ENCODE results near the gene TCF12.
"Not testable (repeated sequence)": the region's sequence is repeated elsewhere in the genome, so short reads cannot be mapped to it uniquely, and the experiment has no call there.

Gene TCF12

GRCh38 chr15:56948764-56949101 is 30.3 kb downstream of the TCF12 start:
- DNase-seq: no peak

DNA sequence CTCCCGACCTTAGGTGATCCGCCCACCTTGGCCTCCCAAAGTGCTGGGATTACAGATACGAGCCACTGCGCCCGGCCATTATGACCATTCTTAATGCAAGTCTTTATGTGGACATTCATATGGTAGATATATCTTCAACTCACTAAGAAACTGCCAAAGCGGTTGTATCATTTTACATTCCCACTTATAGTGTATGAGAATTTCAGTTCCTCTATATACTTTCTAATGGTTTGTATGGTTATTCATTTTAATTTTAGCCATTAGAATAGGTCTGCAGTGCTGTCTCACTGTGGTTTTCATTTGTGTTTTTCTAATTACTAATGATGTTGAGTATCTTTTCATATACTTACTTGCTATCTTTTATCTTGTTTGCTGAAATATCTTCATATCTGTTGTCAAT is 32.5 kb downstream of the TCF12 start:
- no peak for DNase-seq

- DNase-seq: no peak
These were observed 35.3 kb downstream of the TCF12 start for GRCh38 chr15:56953790-56954189.

DNA sequence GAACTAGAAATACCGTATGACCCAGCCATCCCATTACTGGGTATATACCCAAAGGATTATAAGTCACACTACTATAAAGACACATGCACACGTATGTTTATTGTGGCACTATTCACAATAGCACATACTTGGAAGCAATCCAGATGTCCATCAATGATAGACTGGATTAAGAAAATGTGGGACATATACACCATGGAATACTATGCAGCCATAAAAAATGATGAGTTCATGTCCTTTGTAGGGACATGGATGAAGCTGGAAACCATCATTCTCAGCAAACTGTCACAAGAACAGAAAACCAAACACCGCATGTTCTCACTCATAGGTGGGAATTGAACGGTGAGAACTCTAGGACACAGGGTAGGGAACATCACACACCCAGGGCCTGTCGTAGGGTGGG is 36.6 kb downstream of the TCF12 start:
- DNase-seq: not testable (repeated sequence)

DNA sequence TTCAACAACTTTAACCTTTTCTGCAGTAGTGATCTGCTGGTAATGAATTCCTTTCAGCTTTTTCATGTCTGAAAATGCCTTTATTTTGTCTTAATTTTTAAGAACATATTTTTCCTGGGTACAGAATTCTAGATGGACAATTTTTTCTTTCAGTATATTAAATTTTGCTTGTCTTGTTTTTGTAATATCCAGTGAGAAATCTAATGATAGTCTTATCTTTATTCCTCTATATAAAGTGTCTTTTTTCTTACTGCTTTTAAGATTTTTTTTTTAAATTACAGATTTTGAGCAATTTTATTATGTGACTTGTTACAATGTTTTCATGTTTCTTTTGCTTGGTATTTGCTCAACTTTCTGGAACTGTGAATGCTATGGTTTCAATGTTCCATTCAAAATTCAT is 38.1 kb downstream of the TCF12 start:
- DNase-seq: no peak

DNA sequence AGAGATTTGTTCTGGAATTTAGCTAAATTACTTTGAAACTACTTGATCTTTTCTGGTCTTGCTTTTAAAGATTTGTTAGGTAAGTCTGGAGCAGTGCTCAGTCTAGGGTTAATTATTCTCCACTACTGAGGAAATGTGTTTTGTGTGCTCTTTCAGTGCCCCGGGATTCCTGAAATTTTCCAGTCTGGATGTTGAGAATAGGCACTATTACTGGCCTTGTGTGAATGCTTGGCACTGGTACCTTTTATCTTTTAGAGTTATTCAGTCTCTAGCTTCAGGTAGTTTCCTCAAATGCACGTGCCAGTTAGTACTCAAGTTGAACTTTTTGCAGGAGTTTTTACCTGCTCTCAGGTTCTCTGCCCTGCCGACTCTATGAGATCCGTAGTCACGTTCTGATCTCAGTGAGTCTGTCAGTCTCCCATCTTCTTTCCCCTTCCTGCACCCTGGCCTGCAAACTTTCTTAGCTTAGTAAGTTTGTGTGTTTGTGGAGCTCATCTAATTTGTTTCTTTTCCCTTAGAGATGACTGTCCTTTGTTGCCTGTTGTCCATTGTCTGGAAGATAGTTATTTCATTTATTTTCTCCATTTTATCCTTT is 39.5 kb downstream of the TCF12 start:
- DNase-seq: no peak

DNA sequence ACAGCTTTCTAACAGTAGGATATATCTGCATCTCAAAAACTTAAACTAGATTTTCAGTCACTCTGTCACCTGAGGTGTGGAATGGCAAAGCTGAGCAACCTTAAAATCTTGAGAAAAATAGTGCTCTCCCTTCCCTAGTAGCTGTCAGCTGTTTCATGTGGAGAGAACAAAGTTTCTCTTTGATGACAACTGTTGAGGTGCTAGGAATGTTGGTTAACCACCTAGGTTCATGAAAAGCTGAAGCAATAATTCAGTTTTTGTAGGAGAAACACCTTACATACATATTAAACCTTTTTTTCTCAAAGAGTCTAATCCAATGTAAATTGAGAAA is 40.8 kb downstream of the TCF12 start:
- no peak for DNase-seq

GRCh38 chr15:56960116-56960515 is 41.7 kb downstream of the TCF12 start:
- no peak for DNase-seq

- DNase-seq: no peak
These were observed 44.7 kb downstream of the TCF12 start for GRCh38 chr15:56963126-56963525.

DNA sequence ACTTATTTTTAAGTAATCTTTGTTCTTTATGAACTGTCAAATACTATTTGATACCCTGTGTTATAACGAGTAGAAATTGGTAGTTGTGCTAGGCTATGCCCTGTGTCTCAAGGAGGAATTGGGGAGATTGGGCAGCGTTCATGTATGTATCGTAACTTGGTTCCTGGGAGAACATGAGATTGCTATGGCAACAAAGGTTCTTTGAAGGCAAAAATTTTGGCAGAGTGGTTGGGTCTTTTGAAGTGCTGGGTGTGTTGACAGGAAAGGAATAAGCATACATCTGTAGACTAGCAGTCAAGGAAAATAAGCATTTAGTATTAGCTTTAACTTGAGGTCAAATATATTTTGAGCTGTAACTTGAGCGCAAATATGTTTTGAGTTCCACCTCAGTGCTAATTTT is 45.3 kb downstream of the TCF12 start:
- DNase-seq: no peak

DNA sequence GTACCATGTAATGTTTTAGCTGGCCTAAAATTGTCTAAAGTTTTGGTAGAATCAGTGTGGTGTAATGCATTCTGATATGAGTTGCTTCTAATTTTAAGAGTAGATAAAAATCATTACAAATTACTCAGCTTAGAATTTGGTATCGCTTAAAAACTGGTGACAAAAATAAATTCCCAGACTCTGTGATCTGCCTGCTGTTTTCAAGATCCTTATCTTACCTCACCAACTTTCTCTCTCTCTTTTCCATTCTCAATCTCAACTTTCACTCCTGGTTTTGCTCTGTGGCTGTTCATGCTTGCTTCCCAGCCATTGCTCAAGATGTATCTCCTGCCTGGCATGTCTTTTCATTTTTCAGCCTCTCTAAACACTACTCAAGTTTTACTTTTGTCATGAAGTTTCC is 45.7 kb downstream of the TCF12 start:
- DNase-seq: no peak

DNA sequence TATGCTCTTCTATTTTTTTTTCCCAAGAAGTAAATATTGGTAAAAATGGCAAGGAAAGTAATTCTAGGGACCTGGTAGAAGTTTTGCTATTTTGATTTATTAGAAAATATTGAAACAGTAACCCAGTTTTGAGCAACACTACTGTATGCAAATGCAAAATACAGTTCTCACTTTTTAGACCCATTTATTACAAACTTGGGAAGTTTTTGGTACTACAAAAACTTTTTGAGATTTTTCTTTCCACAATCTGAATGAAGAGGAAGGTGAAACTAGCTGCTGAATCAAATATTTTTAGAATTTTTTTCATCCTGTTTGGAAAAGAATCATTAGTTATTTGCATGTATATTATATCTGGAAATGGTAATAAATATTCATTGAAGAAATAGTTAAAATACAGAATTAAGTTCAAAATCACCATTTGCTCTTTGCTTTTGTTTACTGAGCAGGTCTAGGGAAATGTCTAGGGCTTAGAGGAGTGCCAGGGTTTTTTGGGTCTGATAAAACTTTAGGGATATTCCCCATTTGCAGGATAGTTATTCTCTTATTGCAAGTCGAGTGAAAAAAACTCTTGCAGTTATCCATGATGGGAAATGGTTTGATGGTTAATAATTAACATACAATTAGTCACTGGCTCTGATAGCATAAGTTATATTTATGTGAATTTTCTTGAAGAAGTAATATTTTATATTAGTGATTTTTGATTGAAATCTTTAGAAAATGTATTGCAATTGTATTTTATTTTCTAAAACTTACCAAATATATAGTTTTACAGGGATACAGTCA is 47.0 kb downstream of the TCF12 start:
- DNase-seq: no peak

DNA sequence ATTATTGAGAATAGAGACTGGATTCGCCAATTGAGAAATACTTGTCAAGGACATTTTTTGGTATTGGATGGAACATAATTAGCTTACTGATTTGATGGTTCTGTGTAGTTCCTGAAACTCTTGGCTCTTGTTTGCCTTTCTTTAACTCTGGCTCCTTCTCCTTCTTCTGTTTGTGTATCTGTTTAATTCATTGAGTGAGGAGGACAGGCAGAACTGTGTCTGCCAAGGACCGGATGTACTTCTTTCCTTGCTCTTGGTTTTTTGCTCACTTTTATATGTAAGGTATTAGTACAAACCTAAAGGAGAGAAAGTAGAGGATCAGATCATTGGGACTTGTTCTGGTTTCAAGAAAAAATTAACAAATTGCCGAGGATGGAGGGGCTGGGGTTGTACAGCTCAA is 48.9 kb downstream of the TCF12 start:
- no peak for DNase-seq

DNA sequence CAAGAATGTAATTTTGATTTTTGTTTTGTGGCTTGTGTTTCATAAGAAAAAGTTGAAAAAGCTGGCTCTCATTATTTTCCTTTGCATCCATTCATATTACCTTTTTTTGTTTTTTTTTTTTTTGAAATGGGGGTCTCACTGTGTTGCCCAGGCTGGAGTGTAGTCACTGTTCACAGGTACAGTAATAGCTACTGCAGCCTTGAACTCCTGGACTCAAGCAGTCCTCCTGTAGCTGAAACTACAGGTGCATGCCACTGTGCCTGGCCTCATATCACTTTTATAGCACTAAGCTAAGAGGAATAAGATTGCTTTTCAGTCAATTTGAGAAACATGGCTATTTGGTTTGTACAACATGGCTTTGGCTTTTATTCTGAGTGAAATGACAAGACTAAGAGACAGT is 49.8 kb downstream of the TCF12 start:
- DNase-seq: no peak

DNA sequence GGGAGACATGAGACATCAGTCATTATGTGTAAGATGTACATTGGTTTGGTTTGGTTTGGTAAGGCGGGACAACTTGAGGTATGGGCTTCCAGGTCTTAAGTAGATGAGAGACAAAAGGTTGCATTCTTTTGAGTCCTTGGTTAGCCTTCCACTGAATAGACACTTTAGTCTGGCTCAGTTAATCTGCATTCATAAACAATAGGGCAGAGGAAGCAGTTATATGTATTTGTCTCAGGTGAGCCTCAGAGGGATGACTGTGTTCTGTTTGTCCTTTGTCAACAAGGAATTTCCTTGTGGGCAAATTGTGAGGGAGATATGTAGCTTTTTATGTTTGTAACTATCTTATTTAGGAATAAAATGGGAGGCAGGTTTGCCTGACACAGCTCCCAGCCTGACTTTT is 50.4 kb downstream of the TCF12 start:
- no peak for DNase-seq

- no peak for DNase-seq
These were observed 50.9 kb downstream of the TCF12 start for GRCh38 chr15:56969265-56969895.

DNA sequence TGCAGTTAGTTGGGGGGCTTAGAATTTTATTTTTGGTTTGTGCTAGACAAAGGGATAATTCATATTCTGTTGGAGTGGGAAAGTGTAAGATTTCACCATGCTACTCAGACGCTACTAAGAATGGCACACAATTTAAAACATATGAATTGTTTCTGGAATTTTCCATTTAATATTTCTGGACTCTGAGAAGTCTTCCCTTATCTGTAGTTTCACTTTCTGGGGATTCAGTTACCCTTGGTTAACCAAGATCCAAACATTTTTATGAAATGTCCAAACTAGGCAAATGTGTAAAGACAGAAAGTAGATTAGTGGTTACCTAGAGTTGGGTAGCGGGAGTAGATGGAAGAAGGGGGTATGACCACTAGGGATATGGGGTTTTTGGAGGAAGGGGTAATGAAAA is 53.1 kb downstream of the TCF12 start:
- no peak for DNase-seq

GRCh38 chr15:56972016-56972415 is 53.6 kb downstream of the TCF12 start:
- DNase-seq: no peak

GRCh38 chr15:56972426-56972825 is 54.0 kb downstream of the TCF12 start:
- no peak for DNase-seq

- no peak for DNase-seq
These were observed 55.0 kb downstream of the TCF12 start for GRCh38 chr15:56973463-56973862.

- DNase-seq: no peak
These were observed 58.8 kb downstream of the TCF12 start for GRCh38 chr15:56977232-56977631.

DNA sequence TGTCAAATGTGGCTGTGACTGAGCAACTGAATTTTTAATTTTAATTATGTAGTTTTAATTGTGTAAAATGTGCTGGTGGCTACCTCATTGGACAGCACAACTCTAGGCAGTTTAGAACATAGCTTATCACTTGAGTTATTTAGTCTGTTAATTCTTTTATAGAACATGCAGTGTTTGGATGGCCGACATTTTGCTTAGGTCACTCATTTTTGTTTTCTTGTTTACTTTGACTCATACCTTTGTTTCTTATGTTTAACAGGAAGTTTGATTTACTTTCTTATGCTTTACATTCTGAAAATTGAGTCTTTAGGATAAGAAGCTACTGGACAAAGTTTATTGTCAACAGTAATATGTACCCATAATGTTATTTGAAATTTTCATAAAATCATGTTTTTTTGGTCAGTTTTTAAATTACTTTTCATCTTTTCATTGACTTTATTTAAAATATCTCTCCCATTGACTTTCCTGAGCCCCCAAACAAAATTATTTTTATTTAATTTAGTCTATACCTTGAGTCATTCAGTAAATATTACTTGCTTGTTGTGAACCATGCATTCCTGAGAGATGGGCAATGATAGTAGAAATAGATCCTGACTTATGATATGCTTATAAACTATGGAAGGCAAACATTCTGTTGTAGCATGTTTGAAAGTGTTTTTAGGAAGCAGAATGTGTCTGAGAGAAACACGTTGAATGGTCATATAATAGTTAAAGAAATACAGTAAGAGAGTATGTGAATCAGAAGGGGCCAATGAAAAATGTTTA is 60.6 kb downstream of the TCF12 start:
- DNase-seq: no peak

DNA sequence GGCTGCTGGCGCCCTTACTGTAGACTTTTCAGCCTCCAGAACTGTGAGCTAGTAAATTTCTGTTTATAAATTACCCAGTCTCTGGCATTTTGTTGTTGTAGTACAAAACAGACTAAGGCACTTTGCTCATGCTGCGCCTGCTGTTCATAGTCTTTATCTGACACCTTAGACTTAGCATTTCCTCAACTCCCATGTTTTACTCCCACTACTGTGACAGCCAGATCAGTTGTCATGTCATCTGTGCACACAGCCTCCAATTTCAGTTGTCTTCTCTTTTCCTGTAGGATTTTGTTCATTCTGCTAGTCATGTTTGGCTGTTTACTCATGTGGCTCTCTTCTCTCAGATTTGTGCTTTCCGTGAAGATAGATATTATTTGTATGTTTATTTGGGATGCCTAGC is 62.0 kb downstream of the TCF12 start:
- no peak for DNase-seq

GRCh38 chr15:56981160-56981559 is 62.7 kb downstream of the TCF12 start:
- no peak for DNase-seq
